Measurements from ENCODE around the gene TSPAN13.

TSPAN13 gene

DNA sequence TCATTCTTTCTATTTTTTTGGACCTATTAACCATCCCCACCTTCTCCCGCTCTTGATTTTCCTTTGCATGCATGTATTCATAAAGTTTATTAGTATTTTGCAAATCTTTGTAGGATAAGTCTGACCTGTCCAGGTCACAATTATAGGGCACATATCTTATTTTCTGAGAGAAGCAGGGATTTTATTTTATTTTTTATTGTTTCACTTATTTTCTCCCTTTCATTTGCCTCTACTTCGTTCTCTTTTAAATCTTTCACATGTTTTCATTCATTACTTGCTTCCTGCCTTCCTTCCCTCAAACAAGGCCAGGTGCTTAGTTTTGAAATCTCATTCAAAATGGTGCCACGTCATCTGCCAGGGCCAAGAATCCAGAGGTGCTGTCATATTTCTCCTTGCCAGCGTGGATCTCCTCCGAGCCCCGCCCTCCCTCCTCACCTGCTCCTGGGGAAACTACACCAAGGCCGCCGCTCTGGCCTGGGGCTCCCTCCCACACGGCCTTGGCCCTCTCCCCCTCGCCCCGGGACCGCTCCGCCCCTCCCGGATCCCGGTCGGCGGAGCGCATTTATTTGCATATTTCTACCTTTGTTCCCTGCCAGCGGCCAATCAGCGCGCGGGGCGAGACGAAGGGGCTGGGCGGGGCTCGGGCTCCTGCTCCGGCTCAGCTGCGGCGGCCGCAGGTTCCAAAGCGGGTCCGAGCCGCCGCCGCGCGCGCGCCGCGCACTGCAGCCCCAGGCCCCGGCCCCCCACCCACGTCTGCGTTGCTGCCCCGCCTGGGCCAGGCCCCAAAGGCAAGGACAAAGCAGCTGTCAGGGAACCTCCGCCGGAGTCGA lies at the start of gene TSPAN13:
Gene TSPAN13, plus strand, starts transcription at position 654 of the 830 bp plus-strand sequence. CDS start 213 bp downstream, outside the sequence.
- peak; percentile 59 for DNase-seq (ENCODE audit: low read depth)
- TF ChIP-seq CTCF (conservative IDR thresholded peaks at IDR 0.05; ENCODE audit: low read depth, low read length) = no peak
- H3K4me3 ChIP-seq (ENCODE audit: low read depth, low read length) = peak within 1 kb of the TSS; percentile 80

- no peak for TF ChIP-seq CTCF (conservative IDR thresholded peaks at IDR 0.05; ENCODE audit: low read depth, low read length)
Measured at GRCh38 chr7:16708511-16708910, 45.0 kb upstream of the TSPAN13 start.

GRCh38 chr7:16708980-16709379 lies 44.6 kb upstream of the TSPAN13 start:
- DNase-seq (ENCODE audit: low read depth) = peak; percentile 96
- no peak overlapping the region for H3K4me3 ChIP-seq (ENCODE audit: low read depth, low read length)
- peak; percentile 24 for TF ChIP-seq CTCF (conservative IDR thresholded peaks at IDR 0.05; ENCODE audit: low read depth, low read length)

More at GRCh38 chr7:16708511-16708910, 45.0 kb upstream of the TSPAN13 start:
- DNase-seq (ENCODE audit: low read depth) = peak; percentile 57
- no peak overlapping the region for H3K4me3 ChIP-seq (ENCODE audit: low read depth, low read length)

DNA sequence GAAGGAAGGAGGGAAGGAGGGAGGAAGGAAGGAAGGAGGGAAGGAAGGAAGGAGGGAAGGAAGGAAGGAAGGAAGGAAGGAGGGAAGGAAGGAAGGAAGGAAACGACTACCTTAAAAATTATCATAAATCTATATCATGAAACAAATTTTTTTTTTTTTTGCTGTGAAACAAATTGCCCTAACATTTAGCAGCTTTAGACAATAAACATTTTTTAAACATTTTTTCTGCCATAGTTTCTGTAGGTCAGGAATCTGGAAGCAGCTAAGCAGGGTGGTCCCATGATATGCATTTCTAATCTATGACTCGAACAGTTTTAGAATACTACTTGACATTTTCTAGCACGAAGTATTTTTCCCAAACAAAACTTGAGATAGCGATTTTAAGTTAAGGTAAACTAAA lies 42.9 kb upstream of the TSPAN13 start:
- TF ChIP-seq CTCF (conservative IDR thresholded peaks at IDR 0.05; ENCODE audit: low read depth, low read length) = no peak
- no peak for DNase-seq (ENCODE audit: low read depth)
- H3K4me3 ChIP-seq (ENCODE audit: low read depth, low read length) = no peak overlapping the region

DNA sequence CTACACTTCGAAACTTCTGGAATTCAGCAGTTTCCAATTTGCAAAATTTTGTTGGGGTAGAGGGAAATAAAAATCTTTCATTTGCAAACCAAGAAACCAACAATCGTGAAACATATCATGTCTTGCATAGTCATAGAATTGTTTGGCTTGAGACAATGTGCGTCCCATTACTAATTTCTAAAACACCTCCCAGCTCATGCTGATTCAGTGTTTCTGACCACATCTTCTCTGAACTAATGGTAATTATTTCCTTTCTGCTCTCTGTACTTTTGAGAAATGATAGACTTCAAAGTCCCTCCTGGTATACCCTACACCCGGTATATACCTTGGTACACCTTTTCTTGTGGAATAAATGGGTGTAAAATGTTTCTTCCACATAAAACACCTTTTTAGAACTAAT lies 41.8 kb upstream of the TSPAN13 start:
- DNase-seq (ENCODE audit: low read depth) = no peak
- no peak for TF ChIP-seq CTCF (conservative IDR thresholded peaks at IDR 0.05; ENCODE audit: low read depth, low read length)
- H3K4me3 ChIP-seq (ENCODE audit: low read depth, low read length) = no peak overlapping the region

- no peak overlapping the region for H3K4me3 ChIP-seq (ENCODE audit: low read depth, low read length)
- TF ChIP-seq CTCF (conservative IDR thresholded peaks at IDR 0.05; ENCODE audit: low read depth, low read length) = no peak
- no peak for DNase-seq (ENCODE audit: low read depth)
Measured at GRCh38 chr7:16712916-16713315, 40.6 kb upstream of the TSPAN13 start.

DNA sequence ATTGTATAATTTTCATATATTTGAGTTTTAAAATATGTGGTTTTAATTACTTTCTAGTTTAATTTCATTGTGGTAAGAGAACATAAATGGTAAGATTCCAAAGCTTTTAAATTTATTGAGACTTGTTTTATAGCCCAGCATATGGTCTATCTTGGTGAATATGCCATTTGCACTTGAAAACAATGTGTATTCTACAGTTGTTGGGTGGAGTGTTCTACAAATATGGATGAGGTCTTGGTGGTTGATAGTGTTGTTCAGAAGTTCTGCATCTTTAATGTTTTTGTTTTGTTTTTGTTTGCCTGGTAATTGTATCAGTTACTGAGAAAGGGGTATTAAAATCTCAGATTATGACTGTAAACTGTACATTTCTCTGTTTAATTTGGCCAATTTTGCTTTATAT lies 37.6 kb upstream of the TSPAN13 start:
- no peak for DNase-seq (ENCODE audit: low read depth)
- no peak for TF ChIP-seq CTCF (conservative IDR thresholded peaks at IDR 0.05; ENCODE audit: low read depth, low read length)
- H3K4me3 ChIP-seq (ENCODE audit: low read depth, low read length) = no peak overlapping the region

Measured in choroid plexus epithelial cell (primary cell).